MCF 10A (cell line): ENCODE results near the gene CNOT8. TPM values are rescaled to one million over a fixed set of nuclear protein-coding genes. Genes with fewer than 3 reads are reported as not detected.
A peak's percentile ranks its signal among the peaks of the same experiment; 100 is the strongest.

Experiments
- BruUV-seq: library from RNA; stranded (reverse); fragments of 400-500 nt; replicated peaks from 2 replicates; lab custom pipeline; 2021; lab: Mats Ljungman, UMichigan
- CTCF ChIA-PET: fragments of 300-600 bp; sonication (Branson Sonifier 250); formaldehyde crosslinking; extraction: SDS; loops from one replicate; lab custom pipeline; 2021; ENCODE audit warnings: antibody characterized with exemption, inconsistent platforms; lab: Yijun Ruan, JAX
- POLR2A ChIA-PET: fragments of 300-600, 350-650 bp; sonication (Branson Sonifier 250); formaldehyde crosslinking; extraction: SDS; loops from one replicate; lab custom pipeline; 2020; ENCODE audit warnings: antibody characterized with exemption, inconsistent platforms; lab: Yijun Ruan, JAX
- DNase-seq: peaks from one replicate; pipeline ENCODE4 v3.0.0-alpha.2; 2018; ENCODE audit not compliant: unreplicated experiment
- H3K27ac Mint-ChIP-seq: one replicate; pipeline ENCODE4 v1.8.0; 2022; ENCODE audit warnings: mild to moderate bottlenecking, low read depth, mixed read lengths; ENCODE audit not compliant: unreplicated experiment
- H3K27me3 Mint-ChIP-seq: one replicate; pipeline ENCODE4 v1.8.0; 2022; ENCODE audit warnings: mixed read lengths; ENCODE audit not compliant: insufficient read depth, unreplicated experiment
- H3K36me3 Mint-ChIP-seq: one replicate; pipeline ENCODE4 v1.8.0; 2022; ENCODE audit warnings: mild to moderate bottlenecking, moderate library complexity, mixed read lengths; ENCODE audit not compliant: insufficient read depth, unreplicated experiment
- H3K4me1 Mint-ChIP-seq: one replicate; pipeline ENCODE4 v1.8.0; 2022; ENCODE audit warnings: mixed read lengths; ENCODE audit not compliant: insufficient read depth, unreplicated experiment
- H3K4me3 Mint-ChIP-seq: one replicate; pipeline ENCODE4 v1.8.0; 2022; ENCODE audit warnings: mild to moderate bottlenecking, moderate library complexity, mixed read lengths; ENCODE audit not compliant: unreplicated experiment
- H3K9me3 Mint-ChIP-seq: one replicate; pipeline ENCODE4 v1.8.0; 2022; ENCODE audit warnings: mixed read lengths; ENCODE audit not compliant: unreplicated experiment
- CTCF ChIP-seq: fragments of 200-600 bp; IDR thresholded peaks from one replicate; pipeline ENCODE4 v1.8.0; 2022; ENCODE audit warnings: antibody characterized with exemption, mild to moderate bottlenecking; ENCODE audit not compliant: unreplicated experiment
- intact Hi-C: fragments of 100-400 bp; cut with micrococcal nuclease; formaldehyde crosslinking; loops from 2 replicates; pipeline ENCODE4 v1.14.1; 2022
- total RNA-seq: library from RNA; stranded (reverse); gene quantifications from 2 replicates; pipeline ENCODE4 v1.2.3, GENCODE V29; 2022

The CNOT8 gene
- total RNA-seq, 1 experiment from 2014 or later = 52.3 TPM

GRCh38 chr5:154842689-154843530 is 15.5 kb upstream of the CNOT8 start:
- no peak overlapping the region for H3K27ac Mint-ChIP-seq
- TF ChIP-seq CTCF = no peak
- no peak overlapping the region for H3K4me3 Mint-ChIP-seq
- ChIA-PET CTCF (interaction anchor here (0.7 to 1.2 kb wide), 6 partner anchors 9 to 1583 kb away, joined by 3 to 6 read pairs (median 4); no protein-coding TSS in a partner anchor), POLR2A (interaction anchor here (0.6 to 2.8 kb wide), 5 partner anchors 9 to 31 kb away, joined by 3 to 18 read pairs (median 6); partner anchors contain the start of gene CNOT8)
- peaks cover 5% of the 10 kb centered on the region for H3K4me1 Mint-ChIP-seq
- peaks cover 20% of the 10 kb centered on the region for H3K36me3 Mint-ChIP-seq
- intact Hi-C loops = no loop called here
- H3K27me3 Mint-ChIP-seq = no peaks in the 10 kb centered on the region
- BruUV-seq = no TSS peak
- H3K9me3 Mint-ChIP-seq = no peaks in the 10 kb centered on the region
- no peak for DNase-seq

GRCh38 chr5:154844809-154845208 is 13.6 kb upstream of the CNOT8 start:
- no peaks in the 10 kb centered on the region for H3K27me3 Mint-ChIP-seq
- no peak overlapping the region for H3K4me3 Mint-ChIP-seq
- peaks cover 9% of the 10 kb centered on the region for H3K36me3 Mint-ChIP-seq
- no peak overlapping the region for H3K27ac Mint-ChIP-seq
- H3K4me1 Mint-ChIP-seq = peaks cover 10% of the 10 kb centered on the region
- ChIA-PET CTCF (interaction anchor here (0.6 to 1.4 kb wide), 3 partner anchors 9 to 1679 kb away, joined by 4 read pairs; no protein-coding TSS in a partner anchor), POLR2A (interaction anchor here (0.6 to 2.8 kb wide), 5 partner anchors 9 to 665 kb away, joined by 3 to 18 read pairs (median 5); partner anchors contain the start of gene CNOT8)
- intact Hi-C loops = no loop called here
- BruUV-seq = no TSS peak
- no peak for TF ChIP-seq CTCF
- no peaks in the 10 kb centered on the region for H3K9me3 Mint-ChIP-seq
- no peak for DNase-seq

- no peaks in the 10 kb centered on the region for H3K9me3 Mint-ChIP-seq
- no peak for DNase-seq
- peaks cover 13% of the 10 kb centered on the region for H3K4me1 Mint-ChIP-seq
- TF ChIP-seq CTCF = no peak
- no TSS peak for BruUV-seq
- peak overlapping the region; percentile 80 for H3K4me3 Mint-ChIP-seq
- ChIA-PET POLR2A (interaction anchor here (0.6 to 5.0 kb wide), 10 partner anchors 8 to 811 kb away, joined by 3 to 37 read pairs (median 6); partner anchors contain the start of genes CNOT8, FAM114A2 and MFAP3), CTCF (interaction anchor here (0.6 to 1.4 kb wide), 9 partner anchors 9 to 1457 kb away, joined by 3 to 4 read pairs (median 3); no protein-coding TSS in a partner anchor)
- H3K36me3 Mint-ChIP-seq = peaks cover 6% of the 10 kb centered on the region
- intact Hi-C loops = no loop called here
- no peak overlapping the region for H3K27ac Mint-ChIP-seq
- no peaks in the 10 kb centered on the region for H3K27me3 Mint-ChIP-seq
Observed at GRCh38 chr5:154849264-154849785, 9.1 kb upstream of the CNOT8 start.

- no peak for TF ChIP-seq CTCF
- no TSS peak for BruUV-seq
- peaks cover 13% of the 10 kb centered on the region for H3K4me1 Mint-ChIP-seq
- H3K4me3 Mint-ChIP-seq = peak overlapping the region; percentile 80
- no peaks in the 10 kb centered on the region for H3K9me3 Mint-ChIP-seq
- ChIA-PET POLR2A (interaction anchor here (0.6 to 5.0 kb wide), 9 partner anchors 9 to 811 kb away, joined by 3 to 37 read pairs (median 7); partner anchors contain the start of genes CNOT8, FAM114A2 and MFAP3), CTCF (interaction anchor here (0.7 to 1.4 kb wide), 6 partner anchors 10 to 1457 kb away, joined by 3 to 4 read pairs (median 3); no protein-coding TSS in a partner anchor)
- intact Hi-C loops = no loop called here
- peaks cover 6% of the 10 kb centered on the region for H3K36me3 Mint-ChIP-seq
- H3K27me3 Mint-ChIP-seq = no peaks in the 10 kb centered on the region
- peak; percentile 77 for DNase-seq
- H3K27ac Mint-ChIP-seq = no peak overlapping the region
Observed at GRCh38 chr5:154849791-154850201, 8.6 kb upstream of the CNOT8 start.
